Coronary artery (tissue), 2 donors: Measurements from ENCODE around the gene EEFSEC.

Source experiments
- DNase-seq: peaks from one replicate; pipeline ENCODE4 v3.0.0-alpha.2; 2017; ENCODE audit warnings: low spot score
- H3K27ac ChIP-seq, 2 donors: fragments of 200-600 bp; sonication (generic); one replicate each; pipeline ENCODE4 v1.5.1; 2016 to 2019
- H3K4me3 ChIP-seq: fragments of 200-600 bp; sonication (generic); 2 replicates; pipeline ENCODE4 v1.5.1; 2016; ENCODE audit warnings: mild to moderate bottlenecking, moderate library complexity
- CTCF ChIP-seq: fragments of 200-600 bp; sonication (generic); IDR thresholded peaks from one replicate; pipeline ENCODE4 v1.5.1; 2019; ENCODE audit warnings: antibody characterized with exemption

The EEFSEC gene

GRCh38 chr3:128457937-128458336, 304.7 kb downstream of the EEFSEC start:
- Histone ChIP-seq H3K4me3 (no peak overlapping the region), H3K27ac (no peak overlapping the region)
- no peak for DNase-seq
- no peak for TF ChIP-seq CTCF
